GM12874 (cell line): ENCODE results near the gene MCC.

ENCODE experiments used
- CTCF ChIP-seq: IDR thresholded peaks from 2 replicates; pipeline ENCODE4 v1.5.1; 2011; ENCODE audit warnings: low read depth, mild to moderate bottlenecking, control low read depth, low read length, moderate library complexity; ENCODE audit not compliant: insufficient read depth

Gene MCC

GRCh38 chr5:113347572-113347971 is 140.7 kb downstream of the MCC start:
- no peak for TF ChIP-seq CTCF

GRCh38 chr5:113344973-113345940 is 143.0 kb downstream of the MCC start:
- no peak for TF ChIP-seq CTCF

GRCh38 chr5:113343343-113343742 is 144.9 kb downstream of the MCC start:
- TF ChIP-seq CTCF = no peak

- TF ChIP-seq CTCF = no peak
These were observed 147.7 kb downstream of the MCC start for GRCh38 chr5:113340537-113340936.

GRCh38 chr5:113338628-113339027 is 149.6 kb downstream of the MCC start:
- no peak for TF ChIP-seq CTCF

GRCh38 chr5:113337515-113338415 is 150.5 kb downstream of the MCC start:
- TF ChIP-seq CTCF = no peak

- TF ChIP-seq CTCF = no peak
These were observed 151.3 kb downstream of the MCC start for GRCh38 chr5:113336975-113337374.
